GM18498 (cell line): ENCODE data around the gene RMND5B.

Source experiments
- ATAC-seq: cut with Tn5 transposase; IDR thresholded peaks from one replicate; pipeline ENCODE4 v1.9.1; 2021; ENCODE audit warnings: mild to moderate bottlenecking, moderate library complexity; ENCODE audit not compliant: unreplicated experiment

The RMND5B gene

GRCh38 chr5:178113141-178113787, 17.6 kb upstream of the RMND5B start, which contains the start of gene N4BP3:
Gene N4BP3 (plus strand): TSS chr5:178113532. CDS start chr5:178119584, 6,052 bp downstream.
- peak; percentile 73 for ATAC-seq

GRCh38 chr5:178113841-178114324, 16.9 kb upstream of the RMND5B start:
- ATAC-seq = no peak

- ATAC-seq = no peak
These were observed 16.3 kb upstream of the RMND5B start for GRCh38 chr5:178114325-178115135.

- ATAC-seq = no peak
These were observed 15.5 kb upstream of the RMND5B start for GRCh38 chr5:178115136-178115813.

GRCh38 chr5:178115814-178116142, 15.0 kb upstream of the RMND5B start:
- ATAC-seq = no peak

DNA sequence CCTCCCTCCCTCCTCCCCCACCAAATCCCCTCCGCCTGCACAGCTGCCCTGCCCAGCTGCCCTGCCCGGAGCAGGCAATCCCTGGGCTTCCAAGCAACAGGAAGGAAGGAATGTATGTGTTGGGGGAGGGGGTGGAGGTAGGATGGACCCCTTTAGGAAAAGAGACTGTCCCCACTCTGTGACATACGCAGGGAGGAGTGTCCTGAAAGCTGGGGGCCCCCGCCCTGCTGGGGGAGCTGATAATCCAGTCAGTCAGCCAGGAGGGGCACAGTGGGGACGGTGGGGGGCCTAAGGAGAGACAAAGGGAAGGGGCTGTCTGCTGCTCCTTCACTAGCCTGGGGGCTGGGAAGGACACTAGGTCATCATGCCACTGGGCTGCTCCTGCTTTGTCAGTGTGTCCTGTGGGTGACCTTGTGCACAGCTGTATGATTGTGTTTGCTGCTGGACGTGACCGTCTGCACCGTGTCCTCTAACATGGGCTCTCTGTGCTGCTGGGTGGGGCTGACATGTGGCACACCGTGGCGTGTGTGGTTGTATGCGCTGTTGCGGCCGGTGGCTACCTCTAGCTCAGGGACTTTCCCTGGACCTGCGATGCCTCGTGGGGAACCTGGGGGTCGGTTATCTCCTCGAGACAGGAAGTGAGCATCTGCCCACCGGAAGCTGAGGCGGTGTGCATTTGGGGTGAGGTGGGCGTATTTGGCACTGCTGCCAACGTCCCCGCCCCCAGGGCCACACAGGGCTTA, 14.5 kb upstream of the RMND5B start:
- peak; percentile 18 for ATAC-seq

- no peak for ATAC-seq
These were observed 12.7 kb upstream of the RMND5B start for GRCh38 chr5:178117923-178118701.

DNA sequence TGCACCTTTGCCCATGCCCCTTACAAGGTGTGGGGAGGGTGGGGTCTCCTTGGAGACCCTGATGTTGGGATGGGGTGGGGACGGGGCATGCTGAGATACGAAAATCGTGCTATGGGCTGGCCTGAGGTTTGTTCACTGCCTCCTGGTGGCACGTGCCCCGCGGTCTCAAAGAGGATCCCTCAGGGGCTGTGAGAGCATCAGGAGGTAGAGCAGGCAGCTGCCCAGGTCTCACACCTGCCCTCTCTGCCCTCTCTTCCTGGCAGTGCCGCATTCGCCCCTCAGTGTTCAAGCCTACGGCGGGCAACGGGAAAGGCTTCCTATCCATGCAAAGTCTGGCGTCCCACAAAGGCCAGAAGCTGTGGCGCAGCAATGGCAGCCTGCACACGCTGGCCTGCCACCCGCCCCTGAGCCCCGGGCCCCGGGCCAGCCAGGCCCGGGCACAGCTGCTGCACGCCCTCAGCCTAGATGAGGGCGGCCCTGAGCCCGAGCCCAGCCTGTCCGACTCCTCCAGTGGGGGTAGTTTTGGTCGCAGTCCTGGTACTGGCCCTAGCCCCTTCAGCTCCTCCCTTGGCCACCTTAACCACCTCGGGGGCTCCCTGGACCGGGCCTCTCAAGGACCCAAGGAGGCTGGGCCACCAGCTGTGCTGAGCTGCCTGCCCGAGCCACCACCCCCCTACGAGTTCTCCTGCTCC, 10.8 kb upstream of the RMND5B start:
- ATAC-seq = no peak

- ATAC-seq = peak; percentile 89
These were observed 10.0 kb upstream of the RMND5B start for GRCh38 chr5:178120607-178121357.

DNA sequence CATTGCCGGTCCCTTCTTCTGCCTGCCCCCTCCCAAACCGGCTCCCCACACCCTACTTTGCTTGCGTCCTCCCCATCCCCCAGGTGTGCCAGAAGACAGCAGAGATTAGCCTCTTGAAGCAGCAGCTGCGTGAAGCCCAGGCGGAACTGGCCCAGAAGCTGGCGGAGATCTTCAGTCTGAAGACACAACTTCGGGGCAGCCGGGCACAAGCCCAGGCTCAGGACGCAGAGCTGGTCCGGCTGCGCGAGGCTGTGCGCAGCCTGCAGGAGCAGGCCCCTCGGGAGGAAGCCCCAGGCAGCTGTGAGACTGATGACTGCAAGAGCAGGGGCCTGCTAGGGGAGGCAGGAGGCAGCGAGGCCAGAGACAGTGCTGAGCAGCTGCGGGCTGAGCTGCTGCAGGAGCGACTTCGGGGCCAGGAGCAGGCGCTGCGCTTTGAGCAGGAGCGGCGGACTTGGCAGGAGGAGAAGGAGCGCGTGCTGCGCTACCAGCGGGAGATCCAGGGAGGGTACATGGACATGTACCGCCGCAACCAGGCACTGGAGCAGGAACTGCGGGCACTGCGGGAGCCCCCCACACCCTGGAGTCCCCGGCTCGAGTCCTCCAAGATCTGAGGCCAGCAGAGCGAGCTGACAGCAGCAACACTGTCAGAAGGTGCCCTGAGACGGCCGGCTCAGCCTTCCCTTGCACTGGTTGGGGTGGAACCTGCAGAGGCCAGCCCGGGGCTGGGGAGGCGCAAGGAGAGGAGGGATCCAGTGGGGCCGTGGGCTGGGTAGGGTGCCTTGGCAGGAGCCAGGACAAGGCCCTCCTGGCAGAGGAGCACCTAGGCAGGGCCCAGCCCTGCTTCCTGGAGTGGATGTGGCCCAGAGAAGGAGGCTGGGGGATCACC, 9.2 kb upstream of the RMND5B start:
- ATAC-seq = no peak

GRCh38 chr5:178122346-178122745, 8.5 kb upstream of the RMND5B start:
- no peak for ATAC-seq

GRCh38 chr5:178123094-178123965, 7.5 kb upstream of the RMND5B start:
- ATAC-seq = no peak

DNA sequence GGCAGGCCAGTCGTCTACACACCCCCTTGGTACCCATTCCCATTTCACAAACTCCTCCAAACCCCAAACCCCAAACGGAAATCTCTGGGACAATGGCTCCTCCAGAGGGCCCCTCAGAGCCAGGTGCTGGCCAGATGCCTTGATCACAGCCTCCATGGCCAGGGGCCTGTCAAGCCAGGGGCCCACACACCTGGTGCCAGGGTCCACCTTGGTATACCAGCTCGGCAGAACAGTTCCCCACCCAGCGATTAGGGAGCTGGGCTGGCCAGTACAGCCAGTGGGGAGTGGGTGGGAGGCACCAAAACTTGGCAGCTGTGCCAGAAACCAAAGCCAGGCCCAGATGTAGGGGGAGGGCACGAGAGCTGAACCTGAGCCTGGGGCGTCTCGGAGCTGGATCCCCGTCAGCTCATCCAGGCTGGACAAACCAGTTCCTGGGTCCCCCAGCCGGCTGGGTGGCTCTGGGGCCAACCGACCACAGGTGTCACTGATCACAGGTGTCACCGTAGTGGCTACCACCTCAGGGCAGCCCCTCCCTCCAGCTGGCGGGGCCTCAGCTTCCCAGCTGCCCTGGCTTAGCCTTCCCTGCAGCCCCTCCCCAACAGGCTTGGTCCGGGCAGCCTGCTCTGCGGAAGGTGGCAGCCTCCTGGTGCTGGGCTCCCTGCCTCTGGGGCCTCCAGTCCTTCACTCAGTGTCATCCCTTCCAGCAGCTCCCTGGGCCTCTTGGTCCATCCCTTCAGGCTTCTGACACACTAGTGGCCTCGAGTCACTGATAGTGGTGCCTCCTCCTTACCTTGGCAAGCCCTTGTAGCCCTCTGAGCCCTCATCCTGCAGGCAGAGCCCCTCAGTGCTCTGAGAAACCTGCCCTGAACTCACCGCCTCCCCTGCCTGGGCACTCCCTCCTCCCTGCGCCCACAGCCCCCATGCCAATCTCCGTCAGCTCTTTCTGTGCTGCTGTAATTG, 6.6 kb upstream of the RMND5B start:
- ATAC-seq = no peak

DNA sequence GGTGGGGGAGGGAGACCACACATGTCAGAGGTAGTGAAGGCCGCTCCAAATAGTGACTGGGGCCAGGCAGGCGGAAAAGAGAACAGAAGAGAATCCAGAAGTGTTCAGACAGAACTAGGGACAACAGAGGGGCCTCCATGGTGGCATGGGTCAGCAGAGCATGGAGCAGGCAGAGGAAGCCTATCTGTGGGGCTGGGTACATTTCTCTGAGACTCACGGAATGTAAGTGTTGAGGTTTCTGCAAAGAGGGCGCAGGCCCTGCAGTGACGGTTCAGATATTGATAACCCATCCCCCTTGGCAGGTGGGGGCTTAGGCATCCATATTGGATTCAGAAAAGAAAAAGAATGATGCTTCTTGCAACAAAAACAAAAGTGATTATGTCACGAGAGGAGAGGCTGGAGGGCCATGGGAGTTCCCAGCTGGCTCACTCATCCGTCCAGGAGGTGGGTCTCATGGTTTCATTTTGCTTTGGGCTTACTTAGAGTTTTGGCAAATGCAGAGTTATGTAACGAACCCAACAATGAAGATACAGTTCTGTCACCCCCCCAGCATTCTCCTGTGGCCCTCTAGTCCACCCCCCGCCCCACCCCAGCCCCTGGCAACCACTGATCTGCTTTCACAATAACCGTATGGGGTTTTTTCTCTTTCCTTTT, 5.4 kb upstream of the RMND5B start:
- ATAC-seq = no peak

DNA sequence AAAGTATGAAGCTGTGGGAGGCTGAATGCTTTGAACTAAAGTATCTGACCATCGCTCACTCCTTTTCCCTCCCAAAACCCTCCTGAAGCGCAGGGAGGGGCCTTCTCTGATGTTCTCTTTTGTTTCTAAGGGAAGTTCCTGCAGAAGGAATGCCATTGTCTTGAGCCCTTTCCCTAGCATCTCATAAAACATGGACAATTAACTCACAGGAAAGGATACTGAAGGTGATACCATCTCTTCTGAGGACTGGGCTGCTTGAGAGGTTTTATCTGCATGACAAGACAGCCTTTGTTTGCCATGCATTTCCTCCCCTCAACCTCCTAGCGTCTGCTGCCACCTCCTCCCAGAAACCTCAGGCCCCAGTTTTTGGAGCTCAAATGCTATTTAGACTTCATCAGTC, 4.3 kb upstream of the RMND5B start:
- ATAC-seq = no peak
